HG03103 (cell line): ENCODE measurements around the gene NOL12.
A peak's percentile ranks its signal among the peaks of the same experiment; 100 is the strongest.

Experiments
- ATAC-seq: cut with Tn5 transposase; IDR thresholded peaks from one replicate; pipeline ENCODE4 v1.9.1; 2021; ENCODE audit warnings: low read depth; ENCODE audit not compliant: unreplicated experiment

Gene NOL12

DNA sequence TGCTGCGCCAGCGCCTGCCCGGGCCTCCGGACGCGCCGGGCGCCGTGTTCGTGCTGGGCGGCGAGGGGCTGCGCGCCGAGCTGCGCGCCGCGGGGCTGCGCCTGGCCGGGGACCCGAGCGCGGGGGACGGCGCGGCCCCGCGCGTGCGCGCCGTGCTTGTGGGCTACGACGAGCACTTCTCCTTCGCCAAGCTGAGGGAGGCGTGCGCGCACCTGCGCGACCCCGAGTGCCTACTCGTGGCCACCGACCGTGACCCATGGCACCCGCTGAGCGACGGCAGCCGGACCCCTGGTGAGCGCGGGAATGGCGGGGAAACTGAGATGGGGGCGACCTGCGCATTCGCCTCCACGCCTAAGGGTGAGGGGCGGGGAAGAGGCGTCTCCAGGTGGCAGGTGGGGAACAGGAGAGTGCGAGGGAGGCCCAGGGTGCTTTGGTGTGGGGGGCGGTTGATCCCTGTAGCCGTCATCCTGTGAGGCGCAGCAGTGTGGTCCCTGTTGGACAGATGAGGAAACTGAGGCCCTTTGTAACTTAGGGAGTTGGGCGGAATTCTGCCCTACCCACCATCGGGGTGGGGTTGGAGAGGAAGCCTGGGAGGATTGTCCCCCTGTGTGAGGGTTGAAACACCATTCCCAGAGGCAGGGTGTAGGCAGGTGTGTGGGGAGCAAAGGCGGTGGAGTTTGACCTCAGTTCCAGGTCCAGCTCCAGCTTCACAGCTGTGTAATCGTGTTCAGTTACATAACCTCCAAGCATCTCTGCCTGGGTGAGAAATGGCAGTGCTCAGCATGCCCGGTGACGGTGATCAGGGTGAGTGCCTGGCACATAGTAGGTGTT, 26.9 kb upstream of the NOL12 start:
- no peak for ATAC-seq

DNA sequence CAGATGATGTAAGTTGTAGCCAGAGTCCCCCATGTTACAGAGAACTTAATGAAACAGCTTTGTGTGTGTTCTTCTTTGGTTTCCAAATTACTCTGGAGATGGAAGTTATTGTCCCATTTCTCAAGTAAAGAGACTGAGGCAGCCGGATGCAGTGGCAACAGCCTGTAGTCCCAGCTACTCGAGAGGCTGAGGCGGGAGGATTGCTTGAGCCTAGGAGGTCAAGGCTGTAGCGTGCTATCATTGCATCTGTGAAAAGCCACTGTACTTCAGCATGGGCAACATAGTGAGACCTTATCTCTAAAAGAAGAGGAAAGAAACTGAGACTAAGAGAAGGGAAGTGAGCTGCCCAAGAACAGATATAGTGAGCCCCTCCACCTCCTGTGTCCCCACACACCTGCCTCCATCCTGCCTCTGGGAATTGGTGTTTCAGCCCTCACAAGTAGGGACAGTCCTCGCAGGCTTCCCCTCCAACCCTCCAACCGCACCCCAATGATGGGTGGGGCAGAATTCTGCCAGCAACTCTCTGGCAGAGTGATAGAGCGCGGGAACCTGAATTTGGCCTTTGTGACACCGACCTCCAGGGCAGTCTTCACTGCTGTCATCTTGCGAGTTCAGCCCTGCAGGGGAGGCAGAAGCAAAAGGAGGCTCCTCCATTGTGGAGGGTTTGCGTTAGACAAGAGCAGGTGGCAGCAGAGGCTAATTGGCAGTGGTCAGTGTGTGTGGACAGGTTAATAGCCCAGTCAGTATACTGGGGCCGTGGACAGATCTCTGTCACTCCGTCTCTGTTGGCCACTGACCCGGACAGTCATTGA, 26.0 kb upstream of the NOL12 start:
- no peak for ATAC-seq

DNA sequence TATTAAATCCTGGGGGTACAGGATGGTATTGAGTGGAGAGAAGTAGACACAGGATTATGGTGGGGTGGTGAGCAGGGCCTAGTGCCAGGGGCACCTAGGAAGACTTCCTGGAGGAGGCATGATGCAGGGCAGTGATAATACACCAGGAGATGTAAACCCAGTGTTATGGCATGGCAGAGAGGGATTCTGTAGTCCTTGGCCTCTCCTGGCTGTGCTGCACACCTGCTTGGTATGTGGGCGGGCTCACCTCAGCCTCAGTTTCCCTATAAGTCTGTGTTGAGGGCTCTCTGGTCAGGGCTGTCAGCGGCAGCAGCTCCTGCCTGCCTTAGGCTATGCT, 25.5 kb upstream of the NOL12 start:
- ATAC-seq, result no peak

DNA sequence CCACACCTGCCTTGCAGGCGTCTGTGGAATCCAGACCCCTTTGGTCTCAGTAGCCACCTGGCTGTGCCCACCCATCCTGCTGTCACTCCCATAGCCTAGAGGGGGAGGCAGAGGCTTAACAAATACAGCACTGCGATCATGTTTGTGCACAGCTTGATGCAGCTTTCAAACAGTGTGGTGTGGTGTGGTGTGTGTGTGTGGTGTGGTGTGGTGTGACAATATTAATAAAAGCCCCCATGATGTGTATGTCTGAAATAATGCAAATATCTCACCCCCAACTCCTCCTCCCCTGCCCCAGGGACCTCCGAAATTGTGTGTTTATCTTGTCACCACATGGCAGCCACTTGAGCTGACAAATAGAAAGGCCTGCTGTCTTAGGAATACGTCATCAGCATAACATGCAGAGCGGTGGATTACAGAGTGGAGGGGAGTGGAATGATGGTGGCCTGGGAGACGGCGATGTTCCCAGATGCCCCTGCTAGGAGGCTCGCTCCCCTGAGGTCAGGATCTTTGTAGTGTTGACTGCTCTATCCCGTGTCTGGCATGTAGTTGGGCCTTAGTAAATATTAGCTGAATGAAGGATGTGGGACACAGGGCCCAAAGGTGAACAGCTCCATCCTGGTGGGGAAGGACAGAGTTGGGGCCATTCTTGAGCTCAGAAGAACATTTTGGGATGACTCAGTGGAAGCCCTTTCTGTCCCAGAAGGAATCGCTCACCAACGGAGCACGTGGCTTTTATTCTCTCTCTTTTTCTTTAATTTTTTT, 24.8 kb upstream of the NOL12 start:
- ATAC-seq, result no peak

DNA sequence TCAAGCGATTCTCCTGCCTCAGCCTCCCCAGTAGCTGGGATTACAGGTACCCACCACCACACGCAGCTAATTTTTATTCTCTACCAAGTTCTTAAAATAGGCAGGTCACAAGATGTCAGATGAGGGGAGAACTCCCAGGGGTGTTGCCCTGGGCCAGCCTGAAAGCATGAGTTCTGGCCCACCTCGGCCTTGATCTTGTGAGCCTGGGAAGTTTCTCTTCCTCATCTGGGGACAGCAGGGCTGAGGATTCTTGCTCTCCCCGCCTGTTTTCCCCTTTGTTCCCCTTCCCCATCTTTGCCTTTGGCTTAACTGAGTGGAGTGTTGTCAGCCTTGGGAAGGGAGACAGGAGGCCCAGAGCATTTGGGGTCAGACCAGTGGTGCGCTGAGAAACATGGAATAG, 24.1 kb upstream of the NOL12 start:
- ATAC-seq, result no peak

DNA sequence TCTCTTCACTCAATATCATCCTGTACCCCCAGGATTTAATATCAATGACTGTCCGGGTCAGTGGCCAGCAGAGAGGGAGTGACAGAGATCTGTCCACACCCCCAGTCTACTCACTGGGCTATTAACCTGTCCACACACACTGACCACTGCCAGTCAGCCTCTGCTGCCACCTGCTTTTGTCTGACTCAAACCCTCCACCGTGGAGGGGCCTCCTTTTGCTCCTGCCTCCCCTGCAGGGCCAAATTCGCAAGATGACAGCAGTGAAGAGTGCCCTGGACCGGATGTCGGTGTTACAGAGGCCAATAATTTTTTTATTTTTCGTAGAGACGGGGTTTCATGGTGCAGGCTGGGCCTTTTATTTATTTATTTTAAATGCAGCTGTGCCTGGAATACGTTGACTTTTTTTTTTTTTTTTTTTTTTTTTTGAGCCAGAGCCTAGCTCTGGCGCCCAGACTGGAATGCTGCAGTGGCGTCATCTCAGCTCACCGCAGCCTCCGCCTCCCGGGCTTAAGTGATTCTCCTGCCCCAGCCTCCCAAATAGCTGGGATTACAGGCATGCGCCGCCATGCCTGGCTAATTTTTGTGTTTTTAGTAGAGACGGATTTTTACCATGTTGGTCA, 22.5 kb upstream of the NOL12 start:
- ATAC-seq, result no peak

DNA sequence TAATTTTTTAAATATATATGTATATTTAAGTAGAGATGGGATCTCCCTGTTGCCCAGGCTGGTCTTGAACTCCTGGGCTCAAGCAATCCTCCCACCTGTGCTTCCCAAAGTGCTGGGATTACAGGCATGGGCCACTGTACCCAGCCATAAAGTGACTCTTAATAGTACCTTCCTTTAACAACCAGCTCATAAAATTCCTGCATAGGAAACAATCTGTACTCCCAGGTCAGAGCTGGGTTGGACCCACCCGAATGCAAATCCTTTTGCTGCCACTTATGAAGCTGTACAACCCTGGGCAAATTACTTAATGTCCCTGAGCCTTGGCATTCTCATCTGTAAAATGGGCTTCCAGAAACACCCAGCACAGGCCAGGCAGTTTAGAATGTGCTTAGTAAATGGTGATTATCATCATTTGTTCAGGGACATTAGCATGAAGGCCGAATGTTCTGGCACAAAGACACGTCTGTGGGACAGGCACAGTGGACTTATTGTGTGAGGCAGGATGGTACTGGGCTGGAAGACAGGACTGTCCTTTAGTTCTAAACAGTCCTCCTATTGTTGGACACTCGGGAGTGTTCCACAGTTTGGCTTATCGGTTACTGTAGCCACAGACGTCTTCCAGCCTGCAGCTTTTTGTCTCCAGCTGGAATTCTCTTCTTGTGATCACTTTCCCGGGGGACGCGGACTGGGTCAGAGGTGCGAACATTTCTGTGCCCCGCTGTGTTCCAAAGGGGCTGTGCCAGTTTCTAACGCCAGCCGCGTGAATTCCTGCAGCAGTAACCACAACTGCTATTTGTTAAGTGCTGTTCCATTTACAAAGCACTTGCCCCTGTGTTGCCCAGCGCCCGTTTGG, 21.7 kb upstream of the NOL12 start:
- ATAC-seq, result no peak

DNA sequence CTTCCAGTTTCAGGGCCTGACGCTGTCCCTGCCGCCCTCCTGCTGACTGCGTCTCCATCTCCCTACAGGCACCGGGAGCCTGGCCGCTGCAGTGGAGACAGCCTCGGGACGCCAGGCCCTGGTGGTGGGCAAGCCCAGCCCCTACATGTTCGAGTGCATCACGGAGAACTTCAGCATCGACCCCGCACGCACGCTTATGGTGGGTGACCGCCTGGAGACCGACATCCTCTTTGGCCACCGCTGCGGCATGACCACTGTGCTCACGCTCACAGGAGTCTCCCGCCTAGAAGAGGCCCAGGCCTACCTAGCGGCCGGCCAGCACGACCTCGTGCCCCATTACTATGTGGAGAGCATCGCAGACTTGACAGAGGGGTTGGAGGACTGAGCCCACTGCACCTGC, 20.7 kb upstream of the NOL12 start:
- no peak for ATAC-seq

DNA sequence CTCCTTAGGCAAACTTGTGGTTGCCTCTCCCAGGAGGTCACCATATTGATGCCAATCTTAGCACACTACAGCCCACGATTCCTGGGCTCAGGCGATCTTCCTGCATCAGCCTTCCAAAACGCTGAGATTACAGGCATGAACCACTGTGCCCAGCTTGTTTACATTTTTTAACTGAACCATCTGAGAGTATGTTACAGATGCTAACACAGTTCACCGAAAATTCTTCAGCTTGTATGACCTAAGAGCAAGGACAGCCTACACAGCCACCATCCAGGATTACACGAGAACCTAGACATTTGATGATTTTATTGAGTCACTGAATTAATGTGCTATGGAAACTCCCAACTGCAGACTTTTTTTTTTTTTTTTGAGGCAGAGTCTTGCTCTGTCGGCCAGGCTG, 16.6 kb upstream of the NOL12 start:
- no peak for ATAC-seq

DNA sequence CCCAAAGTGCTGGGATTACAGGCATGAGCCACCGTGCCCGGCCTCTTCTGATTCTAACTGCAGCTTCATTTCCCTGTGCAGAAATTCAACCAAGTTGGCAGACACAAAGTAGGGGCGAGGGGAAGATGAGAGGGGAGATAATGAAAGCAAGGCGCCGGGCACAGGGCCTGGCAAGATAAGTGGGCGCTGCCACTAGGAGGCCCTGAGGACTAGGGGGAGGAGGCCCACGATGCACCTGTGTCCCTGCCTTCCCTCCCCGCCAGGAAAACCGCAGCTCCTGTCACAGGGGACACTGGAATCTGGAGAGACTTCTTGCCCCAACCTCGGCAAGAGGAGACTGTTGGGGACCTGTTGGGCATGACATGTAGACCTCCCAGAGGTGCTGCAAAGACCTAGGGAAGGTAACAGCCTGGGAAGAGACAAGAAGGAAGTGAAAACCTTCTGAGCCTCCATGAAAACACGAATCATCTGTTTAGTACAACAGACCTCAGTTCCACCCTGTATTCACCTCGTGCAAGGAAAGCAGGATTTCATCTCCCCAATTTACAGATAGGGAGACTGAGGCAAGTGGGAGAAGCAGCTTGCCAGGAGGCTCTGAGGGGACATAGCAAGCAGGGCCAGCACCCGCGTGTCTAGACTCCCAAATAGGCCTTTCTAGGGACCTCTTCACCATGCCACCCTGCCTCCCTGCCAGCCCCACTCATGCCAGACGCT, 13.8 kb upstream of the NOL12 start:
- no peak for ATAC-seq

DNA sequence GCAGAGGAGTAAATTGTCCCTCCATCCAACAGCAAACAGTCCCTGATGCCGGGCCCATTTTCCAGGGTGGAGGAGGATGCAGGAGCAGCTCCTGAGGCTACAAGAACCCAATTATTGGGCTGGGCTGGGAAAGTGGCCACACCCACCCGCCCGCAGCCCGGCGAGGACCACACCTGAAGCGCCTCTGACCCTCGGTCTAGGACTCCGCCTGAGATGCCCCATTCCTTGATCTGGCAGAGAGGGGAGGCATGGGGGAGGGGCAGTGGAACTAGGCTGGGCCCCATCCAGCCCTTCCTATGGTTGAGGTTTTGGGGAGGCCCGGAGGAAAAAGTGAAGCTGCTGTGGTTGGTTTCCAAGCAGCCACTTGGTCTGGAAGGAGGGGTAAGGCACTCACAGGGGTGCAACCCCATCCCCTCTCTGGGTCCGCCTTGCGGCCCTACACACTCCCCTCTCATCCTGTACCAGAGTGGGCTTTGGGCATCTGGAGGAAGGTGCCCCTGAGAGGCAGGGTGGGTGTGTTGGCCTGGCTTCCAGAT, 13.2 kb upstream of the NOL12 start:
- ATAC-seq, result no peak

DNA sequence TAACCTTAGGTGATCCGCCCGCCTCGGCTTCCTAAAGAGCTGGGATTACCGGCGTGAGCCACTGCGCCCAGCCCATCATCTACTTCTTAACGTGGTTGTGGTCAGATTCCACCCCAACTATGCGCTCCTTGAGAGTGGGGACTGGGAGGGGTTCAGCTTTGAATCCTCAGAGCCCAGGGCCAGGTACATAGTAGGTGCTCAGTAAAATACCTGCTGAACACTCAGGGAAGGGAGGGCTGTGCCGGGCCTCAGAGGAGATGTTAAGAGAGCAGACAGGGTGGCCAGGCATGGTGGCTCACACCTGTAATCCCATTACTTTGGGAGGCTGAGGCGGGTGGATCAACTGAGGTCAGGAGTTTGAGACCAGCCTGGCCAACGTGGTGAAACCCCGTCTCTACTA, 11.9 kb upstream of the NOL12 start:
- no peak for ATAC-seq

DNA sequence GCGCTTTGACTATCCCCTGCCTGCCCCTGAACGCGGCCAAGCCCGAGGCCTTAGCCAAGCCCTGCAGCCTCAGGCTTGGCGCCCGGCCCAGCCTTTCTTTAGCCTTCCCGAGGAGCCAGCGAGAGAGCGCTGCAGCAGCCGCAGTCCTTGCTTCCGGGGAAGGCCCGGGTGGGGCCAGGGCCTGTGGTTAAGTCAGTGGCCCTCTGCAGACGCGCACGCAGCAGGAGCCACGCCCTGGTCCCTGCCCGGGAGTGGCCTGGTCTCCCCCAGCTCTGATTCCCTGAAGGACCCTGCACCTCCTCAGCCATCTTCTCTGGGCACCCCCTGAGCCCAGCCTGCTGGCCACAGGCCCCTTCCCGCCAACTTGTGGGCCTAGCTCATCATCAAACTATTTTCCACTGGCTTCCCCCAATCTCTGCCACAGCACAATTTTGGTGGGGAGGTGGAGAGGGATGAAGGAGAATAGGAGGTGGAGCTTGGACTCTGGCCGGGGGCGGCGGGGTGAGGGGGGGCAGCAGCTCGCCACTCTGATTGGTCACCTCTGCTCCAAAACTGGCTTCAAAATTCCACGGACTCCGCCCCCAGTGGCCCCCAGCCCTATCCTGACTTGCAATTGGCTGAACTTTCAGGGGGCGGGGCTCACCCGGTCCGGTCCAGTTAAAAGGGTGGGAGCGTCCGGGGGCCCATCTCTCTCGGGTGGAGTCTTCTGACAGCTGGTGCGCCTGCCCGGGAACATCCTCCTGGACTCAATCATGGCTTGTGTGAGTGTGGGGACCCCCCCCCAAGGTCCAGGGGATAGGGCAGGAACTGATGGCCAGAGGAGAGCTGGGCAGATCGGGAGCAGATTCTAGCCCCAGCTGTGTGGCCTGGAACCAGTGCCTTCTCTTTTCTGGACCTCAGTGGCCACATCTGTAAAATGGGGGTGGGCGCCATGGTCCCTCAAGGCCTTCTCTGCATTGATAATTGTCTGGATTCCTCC, 10.9 kb upstream of the NOL12 start, which contains the start of gene LGALS1:
LGALS1 (plus strand) TSS at position 686 of the 979 bp plus-strand sequence; CDS start at position 753, 67 bp downstream.
- no peak for ATAC-seq

DNA sequence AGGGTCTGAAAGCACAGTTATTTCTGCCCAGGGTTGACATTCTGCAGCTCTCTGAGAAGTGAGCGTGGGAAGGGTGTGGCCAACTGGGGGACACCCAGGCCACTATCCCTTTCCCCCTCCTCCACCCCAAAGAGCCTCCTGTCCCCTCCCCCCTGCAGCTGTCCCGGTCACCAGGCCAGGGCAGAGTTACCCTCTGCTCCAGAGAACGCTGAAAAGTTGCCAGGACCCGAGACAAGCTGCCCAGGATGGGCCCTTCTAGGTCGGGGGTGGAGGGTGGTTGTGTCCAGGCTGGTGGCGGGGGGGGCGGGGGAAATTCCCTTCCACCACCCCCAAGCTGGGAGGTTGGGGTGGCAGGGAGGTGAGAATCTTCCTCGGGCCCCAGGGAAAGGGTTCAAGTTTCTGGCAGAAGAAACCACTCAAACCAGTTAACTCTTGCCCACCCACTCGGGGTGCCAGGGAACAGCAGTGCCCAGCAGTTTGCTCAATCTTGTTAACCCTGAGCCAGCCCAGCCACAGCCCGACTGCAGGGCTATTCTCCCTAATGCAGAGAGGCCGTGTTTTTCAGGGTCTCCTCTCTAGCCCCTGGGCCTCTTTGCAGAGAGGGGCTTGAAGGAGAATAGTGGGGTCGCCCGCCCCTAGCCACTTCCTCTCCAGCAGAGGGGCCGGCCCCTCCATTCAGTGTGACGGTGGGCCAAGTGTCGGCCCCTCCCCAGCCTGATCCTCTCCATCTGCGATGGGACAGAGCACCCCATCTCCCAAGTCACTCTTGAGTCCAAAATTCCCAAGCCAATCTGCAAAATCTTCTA, 10.0 kb upstream of the NOL12 start:
- ATAC-seq, result no peak

DNA sequence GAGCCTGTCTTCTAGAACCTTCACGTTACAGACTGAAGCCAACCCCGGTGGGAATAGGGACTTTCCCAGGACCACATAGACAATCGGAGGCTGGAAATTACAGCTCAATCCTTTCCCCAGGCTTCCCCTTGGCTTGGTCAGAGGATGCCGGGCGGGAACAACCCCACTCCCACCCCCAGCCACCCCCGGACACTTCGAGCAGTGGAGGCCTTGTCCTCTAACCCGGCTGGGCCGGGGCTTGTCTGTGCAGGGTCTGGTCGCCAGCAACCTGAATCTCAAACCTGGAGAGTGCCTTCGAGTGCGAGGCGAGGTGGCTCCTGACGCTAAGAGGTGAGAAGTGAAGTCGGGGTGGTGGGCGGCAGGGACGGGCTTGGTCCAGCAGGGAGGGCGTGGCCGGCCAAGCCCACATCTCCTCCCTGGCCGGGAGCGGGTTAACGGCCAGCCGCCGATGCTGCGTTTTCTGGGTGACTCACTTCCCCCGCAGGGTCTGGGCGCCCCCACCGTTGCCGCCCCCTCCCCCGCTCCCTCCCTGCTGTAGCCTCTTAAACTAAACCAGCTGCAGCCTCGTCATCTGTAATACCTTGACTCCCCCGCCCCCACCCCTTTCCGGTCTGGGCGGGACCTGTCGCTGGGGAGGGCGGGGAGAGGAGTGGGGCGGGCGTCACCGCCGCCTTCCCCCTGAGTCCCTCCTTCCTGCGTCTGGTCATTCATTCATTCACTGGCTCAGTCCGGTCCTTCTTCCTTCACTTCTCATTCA, 9.2 kb upstream of the NOL12 start:
- peak; percentile 46 for ATAC-seq

DNA sequence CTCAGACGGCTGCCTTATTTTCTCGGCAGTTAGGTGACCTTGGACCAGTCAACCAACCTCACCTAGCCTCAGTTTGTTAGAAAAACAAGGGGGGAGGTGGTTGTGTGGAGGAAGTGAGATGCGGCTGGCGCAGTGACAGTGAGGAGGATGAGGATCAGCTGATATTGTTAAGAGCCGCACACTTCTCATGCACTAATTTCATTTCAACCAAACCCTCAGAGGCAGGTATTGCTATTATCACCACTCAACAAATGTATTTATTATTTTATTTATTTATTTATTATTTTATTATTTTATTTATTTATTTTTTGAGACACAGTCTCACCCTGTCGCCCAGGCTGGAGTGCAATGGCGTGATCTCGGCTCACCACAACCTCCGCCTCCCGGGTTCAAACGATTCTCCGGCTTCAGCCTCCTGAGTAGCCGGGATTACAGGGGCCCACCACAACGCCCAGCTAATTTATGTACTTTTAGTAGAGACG, 8.6 kb upstream of the NOL12 start:
- no peak for ATAC-seq
